ENCODE data around the gene COA8. TPM values are rescaled to one million over a fixed set of nuclear protein-coding genes. Genes with fewer than 3 reads are reported as not detected.
A peak's percentile ranks its signal among the peaks of the same experiment; 100 is the strongest.

The COA8 gene
- total and polyA plus RNA-seq, 2 of the 13 experiments (the other 11 are each of a cell fraction or from before 2014, with no cell fraction given) = 10.9 to 25.1 TPM

GRCh38 chr14:103624860-103625259 lies 62.1 kb downstream of the COA8 start:
- ChIA-PET CTCF (ENCODE audit: low intra/inter-chr PET ratio, low total read pairs) (no interaction called here), POLR2A (no interaction called here)
- H3K27ac ChIP-seq (ENCODE audit: extremely low read length, insufficient read depth, low read length) = no peak overlapping the region
- in situ Hi-C loops (cut with HindIII; ENCODE audit: extremely low pct_ligation_motif_present, low pct_unique_long_range_greater_than_20kb) = no loop called here
- whole genome bisulfite sequencing (ENCODE audit: low lambda C conversion rate) = 0% methylated on average over 3 of the region's 10 CpGs
- no peak overlapping the region for H3K9ac ChIP-seq (ENCODE audit: insufficient read depth, low read depth, low read length)
- peaks cover under 1% of the 10 kb centered on the region; the same call in 1 of the 2 replicates for H4K20me1 ChIP-seq (ENCODE audit: insufficient read depth, low read length)
- H3K4me3 ChIP-seq (replicated peaks in 1 of 3; ENCODE audit: insufficient read depth in 1 of 3, low read depth in 2 of 3, low read length in 3 of 3) = peak overlapping the region; percentile 29 to 73 (median 41)
- intact Hi-C loops (cut with micrococcal nuclease; ENCODE audit: unreplicated experiment) = no loop called here
- DNase-seq (ENCODE audit: low spot score) = peak; percentile 46
- FAIRE-seq = no peak
- ATAC-seq = peak; percentile 6; the same call in 2 of the 3 replicates
- no peaks in the 10 kb centered on the region for H3K9me3 ChIP-seq (ENCODE audit: low read length)
- peak overlapping the region; percentile 87 for H3K4me2 ChIP-seq (ENCODE audit: low read depth, low read length)
- H3K27me3 ChIP-seq (ENCODE audit: control insufficient read depth in 1 of 2, insufficient read depth in 2 of 2, low read length in 2 of 2) = no peaks in the 10 kb centered on the region; a peak in 1 of 5 replicates
- H3K79me2 ChIP-seq (ENCODE audit: insufficient read depth, low read length) = peaks cover 3% of the 10 kb centered on the region
- no TSS peak for BruUV-seq (replicated peaks)
- no peak overlapping the region for H2AFZ ChIP-seq (ENCODE audit: low read length)
- H3K36me3 ChIP-seq (replicated peaks in 1 of 2; ENCODE audit: control insufficient read depth in 1 of 2, insufficient read depth in 2 of 2, low read length in 2 of 2) = no peaks in the 10 kb centered on the region
- H3K4me1 ChIP-seq (ENCODE audit: insufficient read depth, low read length) = peaks cover 74% of the 10 kb centered on the region
- no peak for TF ChIP-seq KLF16 (CRISPR knock-in tag; IDR thresholded peaks at IDR 0.05)
- TF ChIP-seq TEAD3 (CRISPR knock-in tag; optimal IDR thresholded peaks at IDR 0.05; ENCODE audit: borderline replicate concordance) = no peak
- no peak for TF ChIP-seq ARNTL (CRISPR knock-in tag; IDR thresholded peaks at IDR 0.05)
- TF ChIP-seq ZNF263 (CRISPR knock-in tag; IDR thresholded peaks at IDR 0.05) = 0 out of 2 replicates have a peak, but pooled peaks have one; percentile 30
- no peak for TF ChIP-seq AHR (CRISPR knock-in tag; IDR thresholded peaks at IDR 0.05)
- TF ChIP-seq ZNF687 (CRISPR knock-in tag; IDR thresholded peaks at IDR 0.05) = peak; percentile 56; the same call in 1 of the 2 replicates
- peak; percentile 30; the same call in 1 of the 2 replicates for TF ChIP-seq FOSL2 (CRISPR knock-in tag; IDR thresholded peaks at IDR 0.05)
- TF ChIP-seq, protein P1, sequence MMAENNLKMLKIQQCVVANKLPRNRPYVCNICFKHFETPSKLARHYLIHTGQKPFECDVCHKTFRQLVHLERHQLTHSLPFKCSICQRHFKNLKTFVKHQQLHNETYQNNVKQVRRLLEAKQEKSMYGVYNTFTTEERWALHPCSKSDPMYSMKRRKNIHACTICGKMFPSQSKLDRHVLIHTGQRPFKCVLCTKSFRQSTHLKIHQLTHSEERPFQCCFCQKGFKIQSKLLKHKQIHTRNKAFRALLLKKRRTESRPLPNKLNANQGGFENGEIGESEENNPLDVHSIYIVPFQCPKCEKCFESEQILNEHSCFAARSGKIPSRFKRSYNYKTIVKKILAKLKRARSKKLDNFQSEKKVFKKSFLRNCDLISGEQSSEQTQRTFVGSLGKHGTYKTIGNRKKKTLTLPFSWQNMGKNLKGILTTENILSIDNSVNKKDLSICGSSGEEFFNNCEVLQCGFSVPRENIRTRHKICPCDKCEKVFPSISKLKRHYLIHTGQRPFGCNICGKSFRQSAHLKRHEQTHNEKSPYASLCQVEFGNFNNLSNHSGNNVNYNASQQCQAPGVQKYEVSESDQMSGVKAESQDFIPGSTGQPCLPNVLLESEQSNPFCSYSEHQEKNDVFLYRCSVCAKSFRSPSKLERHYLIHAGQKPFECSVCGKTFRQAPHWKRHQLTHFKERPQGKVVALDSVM (CRISPR knock-in tag; IDR thresholded peaks at IDR 0.05) = no peak
- TF ChIP-seq ZNF724P (CRISPR knock-in tag; IDR thresholded peaks at IDR 0.05; ENCODE audit: borderline replicate concordance) = no peak
- TF ChIP-seq RELA (CRISPR knock-in tag; IDR thresholded peaks at IDR 0.05) = no peak
- TF ChIP-seq, protein P2, sequence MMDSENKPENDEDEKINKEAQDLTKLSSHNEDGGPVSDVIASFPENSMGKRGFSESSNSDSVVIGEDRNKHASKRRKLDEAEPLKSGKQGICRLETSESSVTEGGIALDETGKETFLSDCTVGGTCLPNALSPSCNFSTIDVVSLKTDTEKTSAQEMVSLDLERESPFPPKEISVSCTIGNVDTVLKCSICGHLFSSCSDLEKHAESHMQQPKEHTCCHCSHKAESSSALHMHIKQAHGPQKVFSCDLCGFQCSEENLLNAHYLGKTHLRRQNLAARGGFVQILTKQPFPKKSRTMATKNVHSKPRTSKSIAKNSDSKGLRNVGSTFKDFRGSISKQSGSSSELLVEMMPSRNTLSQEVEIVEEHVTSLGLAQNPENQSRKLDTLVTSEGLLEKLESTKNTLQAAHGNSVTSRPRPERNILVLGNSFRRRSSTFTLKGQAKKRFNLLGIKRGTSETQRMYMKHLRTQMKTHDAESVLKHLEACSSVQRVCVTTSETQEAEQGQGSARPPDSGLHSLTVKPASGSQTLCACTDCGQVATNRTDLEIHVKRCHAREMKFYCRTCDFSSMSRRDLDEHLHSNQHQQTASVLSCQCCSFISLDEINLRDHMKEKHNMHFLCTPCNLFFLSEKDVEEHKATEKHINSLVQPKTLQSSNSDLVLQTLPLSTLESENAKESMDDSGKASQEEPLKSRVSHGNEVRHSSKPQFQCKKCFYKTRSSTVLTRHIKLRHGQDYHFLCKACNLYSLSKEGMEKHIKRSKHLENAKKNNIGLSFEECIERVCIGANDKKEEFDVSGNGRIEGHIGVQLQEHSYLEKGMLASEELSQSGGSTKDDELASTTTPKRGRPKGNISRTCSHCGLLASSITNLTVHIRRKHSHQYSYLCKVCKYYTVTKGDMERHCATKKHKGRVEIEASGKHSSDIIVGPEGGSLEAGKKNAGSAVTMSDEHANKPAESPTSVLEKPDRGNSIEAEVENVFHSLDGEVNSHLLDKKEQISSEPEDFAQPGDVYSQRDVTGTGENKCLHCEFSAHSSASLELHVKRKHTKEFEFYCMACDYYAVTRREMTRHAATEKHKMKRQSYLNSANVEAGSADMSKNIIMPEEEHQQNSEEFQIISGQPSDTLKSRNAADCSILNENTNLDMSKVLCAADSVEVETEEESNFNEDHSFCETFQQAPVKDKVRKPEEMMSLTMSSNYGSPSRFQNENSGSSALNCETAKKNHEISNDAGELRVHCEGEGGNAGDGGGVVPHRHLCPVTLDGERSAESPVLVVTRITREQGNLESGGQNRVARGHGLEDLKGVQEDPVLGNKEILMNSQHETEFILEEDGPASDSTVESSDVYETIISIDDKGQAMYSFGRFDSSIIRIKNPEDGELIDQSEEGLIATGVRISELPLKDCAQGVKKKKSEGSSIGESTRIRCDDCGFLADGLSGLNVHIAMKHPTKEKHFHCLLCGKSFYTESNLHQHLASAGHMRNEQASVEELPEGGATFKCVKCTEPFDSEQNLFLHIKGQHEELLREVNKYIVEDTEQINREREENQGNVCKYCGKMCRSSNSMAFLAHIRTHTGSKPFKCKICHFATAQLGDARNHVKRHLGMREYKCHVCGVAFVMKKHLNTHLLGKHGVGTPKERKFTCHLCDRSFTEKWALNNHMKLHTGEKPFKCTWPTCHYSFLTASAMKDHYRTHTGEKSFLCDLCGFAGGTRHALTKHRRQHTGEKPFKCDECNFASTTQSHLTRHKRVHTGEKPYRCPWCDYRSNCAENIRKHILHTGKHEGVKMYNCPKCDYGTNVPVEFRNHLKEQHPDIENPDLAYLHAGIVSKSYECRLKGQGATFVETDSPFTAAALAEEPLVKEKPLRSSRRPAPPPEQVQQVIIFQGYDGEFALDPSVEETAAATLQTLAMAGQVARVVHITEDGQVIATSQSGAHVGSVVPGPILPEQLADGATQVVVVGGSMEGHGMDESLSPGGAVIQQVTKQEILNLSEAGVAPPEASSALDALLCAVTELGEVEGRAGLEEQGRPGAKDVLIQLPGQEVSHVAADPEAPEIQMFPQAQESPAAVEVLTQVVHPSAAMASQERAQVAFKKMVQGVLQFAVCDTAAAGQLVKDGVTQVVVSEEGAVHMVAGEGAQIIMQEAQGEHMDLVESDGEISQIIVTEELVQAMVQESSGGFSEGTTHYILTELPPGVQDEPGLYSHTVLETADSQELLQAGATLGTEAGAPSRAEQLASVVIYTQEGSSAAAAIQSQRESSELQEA (CRISPR knock-in tag; IDR thresholded peaks at IDR 0.05; ENCODE audit: not compliant biosample characterization) = no peak

Measured in HepG2 (cell line).